Right cardiac atrium (tissue), 5 donors: Measurements from ENCODE around the gene RBM12. TPM values are rescaled to one million over a fixed set of nuclear protein-coding genes. Genes with fewer than 3 reads are reported as not detected.
"Not testable (repeated sequence)": the region's sequence is repeated elsewhere in the genome, so short reads cannot be mapped to it uniquely, and the experiment has no call there.

ENCODE experiments used
- ATAC-seq, 2 donors: fragments of 200-7000 bp; cut with Tn5 transposase; one replicate each; pipeline versions ENCODE4 v1.8.0 to v1.9.1; 2020; ENCODE audit warnings: moderate library complexity in 2 of 2, mild to moderate bottlenecking in 1 of 2
- DNase-seq, 3 donors: peaks; one replicate each; pipeline ENCODE4 v3.0.0-alpha.2; 2020
- H3K27ac ChIP-seq: one replicate; pipeline ENCODE4 v1.5.1; 2013; ENCODE audit warnings: mild to moderate bottlenecking, low read length, control low read depth, moderate library complexity
- H3K27me3 ChIP-seq: one replicate; pipeline ENCODE4 v1.6.1; 2013; ENCODE audit not compliant: control insufficient read depth, insufficient read depth
- H3K4me1 ChIP-seq: one replicate; pipeline ENCODE4 v1.6.1; 2013; ENCODE audit warnings: low read length; ENCODE audit not compliant: control insufficient read depth, insufficient read depth
- H3K4me3 ChIP-seq: one replicate; pipeline ENCODE4 v1.5.1; 2013; ENCODE audit warnings: low read length, control low read depth
- H3K9me3 ChIP-seq: one replicate; pipeline ENCODE4 v1.6.1; 2013; ENCODE audit warnings: low read length; ENCODE audit not compliant: control insufficient read depth
- WGBS: extraction: QIAGEN DNeasy Blood & Tissue Kit; methylation state at CpG from one replicate; pipeline ENCODE4 v1.1.7; 2013; 5-methylcytosine and 5-hydroxymethylcytosine counted together
- intact Hi-C, 4 donors: fragments of 100-400 bp; cut with DNase I; formaldehyde crosslinking; loops; one replicate each; pipeline versions ENCODE4 v1.11.0 to v1.14.0; 2022 to 2023
- polyA plus RNA-seq: library from polyadenylated mRNA; stranded (reverse); fragments of 200-250 nt; gene quantifications from one replicate; pipeline ENCODE4 v1.2.3, GENCODE V29; 2013
- total RNA-seq, 4 donors: library from RNA; stranded (reverse); fragmentation: NEBNext Ultra II Directional; extraction: Animal tissue kit (Norgen Biotek cat#: 25700); gene quantifications; one replicate each; pipeline ENCODE4 v1.2.1, GENCODE V29; 2021
- donor health status: healthy with polysubstance abuse.
- donor health status: DM: no; HTN: yes; CAD: no.
- donor health status: DM: no; HTN: no; CAD: no.
- donor health status: DM: no; HTN: yes; CAD: no; lungs with severe emphysema.
- donor health status: DM: yes; HTN: yes; CAD: no.

RBM12 gene
- total and polyA plus RNA-seq, 5 donors: 8.7 to 59.1 (median 49.3) TPM

DNA sequence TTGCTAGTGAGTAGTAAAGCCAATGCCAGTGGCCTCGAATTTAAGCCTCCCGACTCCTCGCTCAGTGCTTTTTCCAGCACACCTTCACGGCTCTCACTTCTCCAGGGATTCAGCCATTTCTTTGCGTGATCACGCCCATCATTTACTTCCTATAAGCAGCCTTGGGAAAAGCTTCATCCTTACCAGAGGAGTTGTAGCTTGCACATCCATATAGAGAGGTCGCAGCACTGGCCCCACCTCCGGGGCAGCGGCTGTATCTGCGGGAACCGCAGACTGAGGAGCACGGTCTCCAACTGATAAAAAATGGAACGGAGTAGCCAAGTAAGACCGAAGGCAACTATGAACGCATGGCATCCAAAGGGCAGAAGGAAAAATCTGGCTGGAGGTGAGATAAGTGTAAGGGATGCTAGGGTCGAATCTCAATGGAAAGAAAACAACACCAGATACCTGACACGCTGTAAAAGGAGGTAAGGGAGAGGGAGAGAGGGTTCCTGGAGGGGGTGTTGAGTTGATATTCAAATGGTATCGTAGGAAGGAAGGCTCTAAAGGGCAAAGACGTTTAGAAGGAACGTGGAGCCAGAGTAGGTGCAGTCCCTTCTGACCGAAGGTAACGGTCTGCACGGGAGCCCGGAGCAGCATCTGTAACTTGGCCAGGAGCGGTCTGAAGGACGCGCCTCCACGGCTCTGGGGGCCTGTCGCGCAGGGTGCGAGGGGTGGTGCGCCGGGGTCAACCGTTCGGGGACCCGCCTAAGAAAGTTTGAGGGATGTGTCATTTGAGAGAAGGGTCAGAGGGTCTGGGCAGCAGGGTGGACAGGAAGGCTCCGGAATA, 33.8 kb upstream of the RBM12 start:
- peak; percentile 56 for ATAC-seq
- Histone ChIP-seq H3K9me3 (no peaks in the 10 kb centered on the region), H3K27me3 (no peaks in the 10 kb centered on the region), H3K4me1 (peaks cover 11% of the 10 kb centered on the region), H3K27ac (peak overlapping the region; percentile 72), H3K4me3 (peak overlapping the region; percentile 53)
- WGBS: 6% methylated on average over 37 of the region's 37 CpGs
- DNase-seq: no peak
- intact Hi-C loops: loop anchor here in 1 of 4 donors (5.0 kb wide), 1 partner anchor 34 kb away; no protein-coding TSS in a partner anchor

- H3K9me3 ChIP-seq: no peaks in the 10 kb centered on the region
- no peak for DNase-seq
- H3K4me3 ChIP-seq: peak overlapping the region; percentile 53
- H3K27ac ChIP-seq: no peak overlapping the region
- 81% methylated on average over 9 of the region's 9 CpGs for WGBS
- H3K27me3 ChIP-seq: no peaks in the 10 kb centered on the region
- no peak for ATAC-seq
- peaks cover 11% of the 10 kb centered on the region for H3K4me1 ChIP-seq
- intact Hi-C loops: loop anchor here in 1 of 4 donors (5.0 kb wide), 1 partner anchor 35 kb away; no protein-coding TSS in a partner anchor
Observed at GRCh38 chr20:35697696-35698297, 33.1 kb upstream of the RBM12 start.

- DNase-seq (no peak), ATAC-seq (no peak)
- intact Hi-C loops: loop anchor here in 1 of 4 donors (5.0 kb wide), 1 partner anchor 36 kb away; no protein-coding TSS in a partner anchor
- 83% methylated on average over 4 of the region's 4 CpGs for WGBS
- no peaks in the 10 kb centered on the region for H3K9me3 ChIP-seq
- H3K27ac ChIP-seq: no peak overlapping the region
- H3K4me1 ChIP-seq: peaks cover 11% of the 10 kb centered on the region
- H3K27me3 ChIP-seq: no peaks in the 10 kb centered on the region
- no peak overlapping the region for H3K4me3 ChIP-seq
Observed at GRCh38 chr20:35695978-35696377, 31.3 kb upstream of the RBM12 start.

- Histone ChIP-seq H3K9me3 (no peaks in the 10 kb centered on the region), H3K27ac (no peak overlapping the region), H3K4me3 (no peak overlapping the region), H3K4me1 (peaks cover 9% of the 10 kb centered on the region), H3K27me3 (no peaks in the 10 kb centered on the region)
- intact Hi-C loops: loop anchor here in 1 of 4 donors (5.0 kb wide), 1 partner anchor 37 kb away; no protein-coding TSS in a partner anchor
- 82% methylated on average over 2 of the region's 2 CpGs for WGBS
- no peak for DNase-seq
- ATAC-seq: no peak
Observed at GRCh38 chr20:35695245-35695749, 30.6 kb upstream of the RBM12 start.

- Histone ChIP-seq H3K27ac (no peak overlapping the region), H3K4me3 (no peak overlapping the region), H3K9me3 (no peaks in the 10 kb centered on the region), H3K27me3 (no peaks in the 10 kb centered on the region), H3K4me1 (no peaks in the 10 kb centered on the region)
- intact Hi-C loops: no loop called here
- no peak for DNase-seq
- no peak for ATAC-seq
- 86% methylated on average over 4 of the region's 4 CpGs for WGBS
Observed at GRCh38 chr20:35690265-35690664, 25.6 kb upstream of the RBM12 start.

GRCh38 chr20:35686872-35687271, 22.2 kb upstream of the RBM12 start:
- H3K27ac ChIP-seq, H3K27me3 ChIP-seq, intact Hi-C loops, H3K9me3 ChIP-seq, H3K4me1 ChIP-seq, ATAC-seq, H3K4me3 ChIP-seq, DNase-seq: not testable (repeated sequence)
- 93% methylated on average over 11 of the region's 11 CpGs for WGBS

DNA sequence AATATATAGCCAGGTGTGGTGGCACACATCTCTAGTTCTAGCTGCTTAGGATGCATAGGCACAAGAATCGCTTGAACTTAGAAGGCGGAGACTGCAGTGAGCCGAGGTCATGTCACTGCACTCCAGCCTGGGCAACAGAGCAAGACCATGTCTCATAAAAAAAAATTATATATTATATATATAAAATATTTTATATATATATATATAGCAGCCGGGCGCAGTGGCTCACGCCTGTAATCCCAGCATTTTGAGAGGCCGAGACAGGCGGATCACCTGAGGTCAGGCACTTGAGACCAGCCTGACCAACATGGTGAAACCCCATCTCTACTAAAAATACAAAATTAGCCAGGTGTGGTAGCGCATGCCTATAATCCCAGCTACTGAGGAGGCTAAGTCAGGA, 20.7 kb upstream of the RBM12 start:
- H3K4me1 ChIP-seq, ATAC-seq, intact Hi-C loops, H3K9me3 ChIP-seq, DNase-seq, H3K4me3 ChIP-seq, H3K27ac ChIP-seq, H3K27me3 ChIP-seq: not testable (repeated sequence)
- WGBS: 96% methylated on average over 9 of the region's 9 CpGs

DNA sequence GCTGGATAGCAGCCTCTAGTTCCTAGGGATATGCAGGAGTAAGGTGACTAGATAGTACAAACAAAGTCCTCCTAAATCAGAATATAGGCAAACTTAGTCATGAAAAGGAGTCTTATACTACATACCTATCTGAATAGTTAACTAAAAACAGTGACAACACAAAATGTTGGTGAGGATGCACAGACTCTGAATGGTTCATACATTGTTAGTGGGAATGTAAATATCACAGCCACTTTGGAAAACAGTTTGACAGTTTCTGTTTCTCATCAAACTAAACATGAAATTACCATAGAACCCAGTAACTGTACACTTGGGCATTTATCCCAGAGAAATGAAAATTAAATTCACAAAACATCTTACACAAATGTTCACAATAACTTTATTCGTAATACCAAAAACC, 17.3 kb upstream of the RBM12 start:
- intact Hi-C loops: no loop called here
- H3K9me3 ChIP-seq: no peaks in the 10 kb centered on the region
- H3K4me1 ChIP-seq: no peaks in the 10 kb centered on the region
- ATAC-seq (no peak), DNase-seq (no peak)
- no peak overlapping the region for H3K4me3 ChIP-seq
- WGBS: 97% methylated on average over 1 of the region's 1 CpG
- no peak overlapping the region for H3K27ac ChIP-seq
- no peaks in the 10 kb centered on the region for H3K27me3 ChIP-seq

DNA sequence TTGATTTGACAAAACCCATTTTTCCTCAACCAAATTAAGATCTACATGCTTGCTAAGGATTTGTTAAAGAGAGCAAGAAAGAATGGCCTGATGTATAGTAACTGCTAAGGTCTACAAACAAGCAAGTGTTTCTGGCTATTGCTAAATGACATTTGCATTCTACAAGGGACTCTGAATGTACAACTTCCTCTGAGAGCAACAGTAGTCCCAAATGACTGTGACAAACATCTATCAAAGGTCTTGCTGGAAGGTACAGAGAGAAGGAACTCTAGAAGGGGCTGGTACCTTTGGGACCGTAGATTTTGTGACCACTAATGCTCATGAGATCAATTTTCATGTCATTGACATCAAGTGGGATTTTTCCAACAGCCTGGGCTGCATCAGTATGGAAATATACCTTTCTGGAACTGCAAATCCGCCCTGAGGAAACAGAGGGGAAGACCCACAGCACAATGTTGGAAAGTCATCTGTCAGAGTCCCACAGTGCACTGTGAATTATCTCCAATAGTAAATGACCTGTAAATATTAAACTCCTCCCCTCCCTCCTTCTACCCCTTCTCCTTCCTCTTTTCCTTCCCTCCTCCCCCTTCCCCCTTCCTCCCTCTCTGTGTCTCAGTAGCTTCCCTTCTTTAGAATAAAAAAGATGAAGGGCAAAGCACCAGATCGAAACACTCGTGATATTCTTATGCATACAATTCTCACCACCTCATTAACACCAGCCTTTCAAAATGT, 15.9 kb upstream of the RBM12 start:
- no peak for DNase-seq
- intact Hi-C loops: no loop called here
- Histone ChIP-seq H3K4me3 (no peak overlapping the region), H3K9me3 (no peaks in the 10 kb centered on the region), H3K27me3 (no peaks in the 10 kb centered on the region), H3K27ac (no peak overlapping the region), H3K4me1 (no peaks in the 10 kb centered on the region)
- no peak for ATAC-seq
- 85% methylated on average over 4 of the region's 4 CpGs for WGBS

- no peaks in the 10 kb centered on the region for H3K27me3 ChIP-seq
- DNase-seq (no peak), ATAC-seq (no peak)
- intact Hi-C loops: no loop called here
- no peak overlapping the region for H3K4me3 ChIP-seq
- H3K4me1 ChIP-seq: no peaks in the 10 kb centered on the region
- H3K9me3 ChIP-seq: no peaks in the 10 kb centered on the region
- no peak overlapping the region for H3K27ac ChIP-seq
- WGBS: 96% methylated on average over 8 of the region's 8 CpGs
Observed at GRCh38 chr20:35674921-35675320, 10.2 kb upstream of the RBM12 start.

- Histone ChIP-seq H3K9me3 (no peaks in the 10 kb centered on the region), H3K4me1 (no peaks in the 10 kb centered on the region), H3K27ac (no peak overlapping the region), H3K4me3 (no peak overlapping the region), H3K27me3 (no peaks in the 10 kb centered on the region)
- ATAC-seq (no peak), DNase-seq (no peak)
- WGBS: 87% methylated on average over 4 of the region's 4 CpGs
- intact Hi-C loops: no loop called here
Observed at GRCh38 chr20:35673884-35674283, 9.2 kb upstream of the RBM12 start.
